ENCODE results near the gene SERPINB6.

DNA sequence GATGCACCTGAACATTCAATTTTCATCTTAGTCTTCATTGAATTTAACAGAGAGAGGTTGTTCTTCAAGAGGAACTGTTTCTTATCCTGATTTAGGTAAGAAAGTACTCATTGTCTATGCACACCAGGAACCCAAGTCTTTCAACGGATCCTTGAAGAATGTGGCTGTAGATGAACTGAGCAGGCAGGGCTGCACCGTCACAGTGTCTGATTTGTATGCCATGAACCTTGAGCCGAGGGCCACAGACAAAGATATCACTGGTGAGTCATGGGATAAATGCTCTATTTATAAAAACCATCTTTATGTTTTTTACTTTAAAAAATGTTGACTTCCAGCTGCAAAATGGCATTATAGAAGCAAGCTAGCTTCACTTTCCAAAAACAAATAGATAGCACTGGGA lies 38.6 kb upstream of the SERPINB6 start:
- TF ChIP-seq TAF1 (IDR thresholded peaks at IDR 0.05; ENCODE audit: borderline replicate concordance, insufficient read depth, low read length): no peak
- TF ChIP-seq REST (IDR thresholded peaks at IDR 0.05; ENCODE audit: insufficient read depth in 1 of 2, low read depth in 2 of 2, low read length in 2 of 2): no peak
- TF ChIP-seq SIN3A (IDR thresholded peaks at IDR 0.05; ENCODE audit: borderline replicate concordance, insufficient read depth, low read length): no peak
- no peak for TF ChIP-seq POLR2AphosphoS5 (IDR thresholded peaks at IDR 0.05; ENCODE audit: low read depth, low read length)
